Stimulated activated CD8-positive, alpha-beta memory T cell treated with anti-CD3 and anti-CD28 coated beads, Interleukin-4, amount 100 ng/mL, for 48 hours (primary cell): ENCODE results near the gene SYPL2.
"Not testable (repeated sequence)": the region's sequence is repeated elsewhere in the genome, so short reads cannot be mapped to it uniquely, and the experiment has no call there.

ENCODE experiments used
- DNase-seq: peaks from one replicate; pipeline ENCODE4 v3.0.0-alpha.2; 2020

Gene SYPL2

GRCh38 chr1:109473284-109474057, 7.1 kb downstream of the SYPL2 start:
- not testable (repeated sequence) for DNase-seq

GRCh38 chr1:109474697-109475096, 8.4 kb downstream of the SYPL2 start:
- DNase-seq: no peak

- no peak for DNase-seq
Observed at GRCh38 chr1:109475261-109475660, 8.9 kb downstream of the SYPL2 start.

- DNase-seq: no peak
Observed at GRCh38 chr1:109476825-109477224, 10.5 kb downstream of the SYPL2 start.

- DNase-seq: no peak
Observed at GRCh38 chr1:109477821-109478220, 11.5 kb downstream of the SYPL2 start.

DNA sequence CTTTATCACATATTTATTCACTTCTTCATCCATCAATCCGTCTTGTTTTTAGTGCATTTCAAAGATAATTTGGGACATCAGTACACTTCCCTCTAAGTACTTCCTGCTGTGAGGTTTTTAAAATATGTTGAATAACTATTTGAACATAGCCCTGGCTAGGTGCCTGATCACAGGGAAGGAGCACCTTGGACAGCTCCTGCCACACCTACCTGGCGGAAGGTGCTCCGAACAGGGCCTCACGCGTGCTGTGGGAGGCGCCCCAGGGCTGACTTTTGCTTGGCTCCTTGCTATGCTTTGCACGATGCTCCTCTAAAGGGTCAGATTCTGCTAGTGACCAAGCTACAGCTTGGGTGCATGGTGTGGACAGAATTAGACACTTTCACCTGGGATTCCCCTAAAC, 12.5 kb downstream of the SYPL2 start:
- no peak for DNase-seq

DNA sequence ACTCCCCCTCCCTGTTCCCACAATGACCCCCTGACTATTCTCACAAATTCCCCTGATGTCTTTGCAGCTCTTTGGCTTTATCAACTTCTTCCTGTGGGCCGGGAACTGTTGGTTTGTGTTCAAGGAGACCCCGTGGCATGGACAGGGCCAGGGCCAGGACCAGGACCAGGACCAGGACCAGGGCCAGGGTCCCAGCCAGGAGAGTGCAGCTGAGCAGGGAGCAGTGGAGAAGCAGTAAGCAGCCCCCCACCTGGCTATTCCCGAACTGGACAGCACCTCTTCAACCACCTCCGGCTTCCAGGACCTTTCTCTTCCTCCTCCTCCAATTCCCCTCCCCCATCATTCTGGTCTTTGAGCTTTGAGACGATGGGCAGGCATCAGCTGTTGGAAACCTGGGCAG, 13.0 kb downstream of the SYPL2 start:
- no peak for DNase-seq

DNA sequence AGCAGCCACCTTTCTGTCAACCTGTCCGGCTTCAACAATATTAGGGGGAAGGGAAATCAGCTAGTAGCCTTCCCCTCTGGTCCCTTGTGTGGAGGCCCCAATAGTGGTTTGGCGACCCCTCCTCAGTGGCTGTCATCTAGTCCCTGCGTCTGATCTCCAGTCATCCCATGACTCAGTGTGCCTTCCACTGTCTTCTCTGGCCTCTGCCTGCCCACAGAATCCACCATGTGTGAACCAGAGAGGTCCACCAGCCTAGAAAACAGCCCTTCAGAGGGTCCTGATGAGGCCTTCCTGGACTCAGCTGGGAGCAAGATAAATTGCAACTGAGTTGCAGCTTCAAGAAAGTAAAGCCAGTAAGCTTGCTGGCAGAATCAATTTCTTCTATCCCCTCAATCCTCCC, 13.6 kb downstream of the SYPL2 start:
- no peak for DNase-seq

- DNase-seq: no peak
Observed at GRCh38 chr1:109481646-109482045, 15.3 kb downstream of the SYPL2 start.

- DNase-seq: no peak
Observed at GRCh38 chr1:109482242-109482641, 15.9 kb downstream of the SYPL2 start.

DNA sequence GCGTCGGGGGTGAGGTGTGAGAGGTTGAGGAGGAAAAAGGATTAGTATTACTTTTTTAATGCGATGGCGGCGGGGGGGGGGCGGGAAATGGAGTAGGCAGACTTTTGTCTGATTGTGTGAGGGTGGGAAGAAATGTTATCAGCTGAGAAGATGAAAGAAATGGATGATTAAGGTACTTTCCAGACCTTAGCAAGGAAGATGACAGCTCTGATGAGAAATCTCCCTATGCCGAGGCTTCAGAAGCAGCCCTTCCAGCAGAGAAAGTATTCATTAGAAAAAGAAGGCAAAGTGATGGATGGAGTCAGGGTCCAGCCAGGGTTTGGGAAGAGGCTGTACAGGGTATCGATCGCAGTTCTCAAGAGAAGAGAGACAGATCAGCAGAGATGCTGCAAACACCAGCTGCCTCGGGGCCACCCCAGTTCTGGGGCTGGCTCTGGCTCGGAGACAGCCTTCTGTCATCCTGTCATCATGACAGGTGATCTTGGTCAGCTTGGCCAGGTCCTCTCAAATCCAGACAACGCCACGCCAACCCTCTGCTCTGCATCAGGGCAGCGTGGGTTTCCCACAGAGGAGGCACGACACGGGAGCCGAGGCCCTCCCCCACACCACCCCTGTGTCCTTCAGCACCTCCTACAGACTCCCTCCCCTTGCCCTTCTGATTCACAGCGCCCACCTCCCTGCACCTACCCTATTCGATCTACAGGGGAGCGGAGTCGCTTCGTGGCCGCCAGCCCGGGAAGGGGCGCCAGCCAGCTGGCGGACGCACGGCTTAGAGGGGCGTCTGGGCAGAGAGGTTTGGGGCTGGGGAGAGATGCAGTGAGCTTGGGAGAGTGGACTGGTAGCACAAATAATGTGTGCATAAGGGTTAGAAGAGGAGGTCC, 16.7 kb downstream of the SYPL2 start:
- DNase-seq: no peak

DNA sequence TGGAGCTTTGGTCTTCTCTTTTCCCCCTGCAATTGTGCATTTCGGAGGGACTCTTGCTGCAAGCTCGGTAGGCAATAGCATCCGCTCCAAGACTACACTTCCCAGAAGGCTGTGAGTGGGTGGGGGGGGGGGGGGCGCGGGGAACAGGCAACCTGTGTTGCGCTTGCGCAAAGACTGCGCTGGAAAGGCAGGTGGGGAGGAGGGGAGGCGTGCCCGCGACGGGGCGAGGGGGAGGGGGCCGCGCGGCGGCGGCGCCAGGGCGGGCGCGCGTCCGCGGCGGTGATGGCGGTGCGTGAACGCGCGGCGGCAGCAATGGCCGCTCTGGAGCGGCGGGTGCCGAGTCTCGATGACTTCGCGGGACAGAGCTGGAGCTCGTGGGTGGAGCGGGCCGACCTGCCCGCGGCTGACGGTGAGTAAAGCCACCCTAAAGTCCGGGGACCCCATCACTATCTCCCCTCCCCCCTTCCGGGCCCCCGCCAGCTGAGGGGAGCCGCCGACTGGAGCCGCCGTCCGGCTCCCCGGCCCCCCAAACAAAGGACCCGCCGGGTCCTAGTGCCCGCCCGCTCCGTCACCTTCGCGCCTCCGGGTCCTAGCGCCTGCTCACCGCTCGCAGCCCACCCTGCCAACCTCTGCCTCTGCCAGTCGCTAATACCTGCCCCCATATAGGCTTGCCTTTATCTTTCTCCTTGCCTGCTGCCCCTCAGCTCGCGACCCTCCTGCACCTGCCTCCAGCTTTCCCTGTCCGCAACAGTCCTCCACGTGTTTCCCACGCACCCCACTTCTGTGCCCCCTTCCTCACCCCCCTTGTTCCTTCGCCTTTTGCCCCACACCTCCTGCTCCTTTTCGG, 17.5 kb downstream of the SYPL2 start, which contains the start of gene ATXN7L2:
Gene ATXN7L2 (plus strand): TSS at position 234 of the 847 bp plus-strand sequence. CDS start 49 bp downstream, at position 283.
- peak; percentile 90 for DNase-seq

- DNase-seq: no peak
Observed at GRCh38 chr1:109484519-109484975, 18.2 kb downstream of the SYPL2 start.

- DNase-seq: no peak
Observed at GRCh38 chr1:109485001-109485400, 18.7 kb downstream of the SYPL2 start.

DNA sequence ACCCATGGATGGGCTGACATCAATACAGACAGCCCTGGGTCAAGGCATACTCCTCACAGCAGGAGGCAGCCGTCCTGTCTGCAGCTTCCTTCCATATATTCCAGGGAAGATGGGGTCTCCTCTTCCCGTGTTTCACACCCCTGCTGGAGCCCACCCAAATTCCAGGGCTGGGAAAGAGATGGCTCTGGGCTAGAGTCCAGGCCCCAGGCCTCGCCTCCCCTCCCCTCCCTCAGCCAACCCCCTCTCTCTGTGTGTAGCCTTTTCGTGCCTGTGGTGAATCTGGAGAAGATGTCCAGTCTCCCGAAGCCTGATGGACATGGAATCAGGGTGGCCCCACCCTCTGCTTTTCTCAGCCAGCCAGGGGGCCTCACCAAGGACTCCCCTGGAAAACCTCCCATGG, 20.9 kb downstream of the SYPL2 start:
- no peak for DNase-seq

GRCh38 chr1:109488201-109488600, 21.9 kb downstream of the SYPL2 start:
- no peak for DNase-seq

GRCh38 chr1:109488696-109489095, 22.4 kb downstream of the SYPL2 start:
- no peak for DNase-seq

DNA sequence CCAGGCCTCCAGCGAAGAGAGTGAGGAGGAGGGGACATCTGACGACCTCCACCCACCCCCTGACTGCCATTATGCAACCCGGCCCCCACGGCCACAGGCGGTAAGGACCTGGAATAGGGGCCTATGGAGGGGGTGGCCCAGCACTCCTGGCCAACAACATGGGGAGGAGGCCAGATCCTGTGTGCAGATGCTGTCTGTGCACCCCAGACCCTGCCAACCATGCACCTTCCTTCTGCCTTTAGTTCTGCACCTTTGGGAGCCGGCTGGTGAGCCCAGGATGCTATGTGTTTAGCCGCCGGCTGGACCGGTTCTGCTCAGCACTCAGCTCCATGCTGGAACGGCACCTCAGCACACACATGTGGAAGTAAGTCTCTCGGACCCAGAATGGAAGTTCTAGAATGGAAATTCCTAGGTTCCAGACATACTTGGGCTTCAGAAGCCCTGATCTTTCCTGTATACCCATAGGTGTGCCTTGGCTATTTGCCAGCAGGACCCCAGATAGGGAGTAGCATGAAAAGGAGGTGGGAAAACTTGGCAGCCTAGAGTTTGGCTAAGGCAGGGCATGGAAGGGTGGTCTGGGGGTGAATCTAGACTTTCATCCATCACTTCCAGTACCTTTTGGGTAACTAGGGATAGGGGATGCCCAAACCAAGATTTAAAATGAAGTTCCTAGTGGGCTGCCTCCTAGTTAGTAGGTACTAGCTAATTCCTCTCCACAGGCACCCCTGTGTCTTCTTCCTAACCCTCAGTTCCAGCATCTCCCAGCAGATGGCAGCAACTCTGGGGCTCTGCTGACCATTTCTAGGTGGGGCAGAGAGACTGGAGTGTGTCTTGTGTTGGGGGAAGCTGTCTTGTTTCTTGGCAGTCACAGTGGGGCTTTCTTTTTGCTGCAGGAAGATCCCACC, 23.9 kb downstream of the SYPL2 start:
- DNase-seq: peak; percentile 84

DNA sequence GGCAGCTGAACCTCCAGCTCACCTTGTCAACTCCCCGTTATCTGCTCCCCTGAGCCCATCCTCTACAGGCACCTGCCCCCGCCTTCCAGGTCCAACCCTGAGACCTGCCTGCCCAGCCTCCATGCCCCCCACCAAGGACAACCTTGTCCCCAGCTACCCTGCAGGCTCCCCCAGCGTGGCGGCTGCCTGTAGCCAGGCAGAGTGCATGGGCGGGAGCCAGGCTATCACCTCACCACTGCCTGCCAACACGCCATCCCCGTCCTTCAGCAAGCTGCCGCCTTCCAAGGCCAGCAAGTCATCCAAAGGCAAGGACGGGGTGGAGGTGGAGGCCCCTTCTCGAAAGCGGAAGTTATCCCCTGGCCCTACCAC, 24.6 kb downstream of the SYPL2 start:
- no peak for DNase-seq

DNA sequence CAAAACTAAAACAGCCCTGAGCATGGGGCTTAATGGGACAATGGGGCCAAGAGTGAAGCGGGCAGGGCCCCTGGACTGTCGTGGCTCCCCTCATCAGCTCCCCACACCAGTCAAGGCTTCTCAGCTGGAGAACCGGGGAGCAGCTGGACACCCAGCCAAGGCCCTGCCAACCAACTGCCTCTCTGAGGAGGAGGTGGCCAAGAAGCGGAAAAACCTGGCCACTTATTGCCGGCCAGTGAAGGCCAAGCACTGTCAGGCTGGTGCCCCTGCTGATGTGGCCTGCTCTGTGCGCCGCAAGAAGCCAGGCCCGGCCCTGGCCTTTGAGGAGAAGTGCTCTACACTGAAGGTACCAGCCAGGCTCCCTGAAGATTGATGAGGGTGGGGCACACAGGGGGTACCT, 25.0 kb downstream of the SYPL2 start:
- DNase-seq: no peak

DNA sequence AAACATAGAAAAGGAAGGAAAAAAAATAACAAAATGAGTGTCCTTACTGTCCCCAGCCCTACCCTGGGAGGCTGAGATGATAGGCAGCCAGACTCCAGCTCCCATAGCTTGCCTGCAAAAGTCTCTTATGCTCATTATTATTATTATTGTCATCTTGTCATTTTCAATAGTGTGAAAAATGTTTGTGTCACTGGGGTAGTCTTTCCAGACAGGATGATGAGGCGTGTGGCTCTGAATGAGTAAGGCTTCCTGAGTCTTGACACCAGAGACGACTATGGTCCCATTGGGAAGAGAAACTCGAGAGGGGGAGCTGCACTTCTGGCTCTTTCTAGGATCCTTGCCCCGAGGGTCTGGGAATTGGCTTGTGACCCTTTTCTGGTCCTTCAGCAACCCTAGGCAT, 26.4 kb downstream of the SYPL2 start:
- DNase-seq: no peak

- DNase-seq: no peak
Observed at GRCh38 chr1:109493227-109493626, 26.9 kb downstream of the SYPL2 start.
